Ishikawa (cell line): ENCODE data around the gene RPTOR.

Source experiments
- CEBPB ChIP-seq: IDR thresholded peaks from 2 replicates; pipeline ENCODE4 v1.6.1; 2012
- CREB1 ChIP-seq: IDR thresholded peaks from 2 replicates; pipeline ENCODE4 v1.6.1; 2012; ENCODE audit warnings: low read depth
- EGR1 ChIP-seq: IDR thresholded peaks from 2 replicates; pipeline ENCODE4 v1.6.1; 2012
- EP300 ChIP-seq: IDR thresholded peaks from 2 replicates; pipeline ENCODE4 v1.6.1; 2012; ENCODE audit warnings: borderline replicate concordance
- FOXM1 ChIP-seq: IDR thresholded peaks from 2 replicates; pipeline ENCODE4 v1.6.1; 2012; ENCODE audit warnings: low read depth, borderline replicate concordance
- NFIC ChIP-seq: IDR thresholded peaks from 2 replicates; pipeline ENCODE4 v1.6.1; 2012
- RAD21 ChIP-seq: IDR thresholded peaks from 2 replicates; pipeline ENCODE4 v1.6.1; 2012; ENCODE audit warnings: low read depth
- YY1 ChIP-seq: IDR thresholded peaks from 2 replicates; pipeline ENCODE4 v1.6.1; 2012; ENCODE audit warnings: low read depth
- ZBTB7A ChIP-seq: IDR thresholded peaks from 2 replicates; pipeline ENCODE4 v1.6.1; 2012; ENCODE audit warnings: low read depth
- TF ChIP-seq, protein P1 (sequence below): IDR thresholded peaks from 2 replicates; pipeline ENCODE4 v1.6.1; 2012
- TF ChIP-seq, protein P2 (sequence below): IDR thresholded peaks from 2 replicates; pipeline ENCODE4 v1.6.1; 2012; ENCODE audit warnings: low read depth, mild to moderate bottlenecking
- TF ChIP-seq, protein P3 (sequence below): IDR thresholded peaks from 2 replicates; pipeline ENCODE4 v1.6.1; 2012

DNA sequence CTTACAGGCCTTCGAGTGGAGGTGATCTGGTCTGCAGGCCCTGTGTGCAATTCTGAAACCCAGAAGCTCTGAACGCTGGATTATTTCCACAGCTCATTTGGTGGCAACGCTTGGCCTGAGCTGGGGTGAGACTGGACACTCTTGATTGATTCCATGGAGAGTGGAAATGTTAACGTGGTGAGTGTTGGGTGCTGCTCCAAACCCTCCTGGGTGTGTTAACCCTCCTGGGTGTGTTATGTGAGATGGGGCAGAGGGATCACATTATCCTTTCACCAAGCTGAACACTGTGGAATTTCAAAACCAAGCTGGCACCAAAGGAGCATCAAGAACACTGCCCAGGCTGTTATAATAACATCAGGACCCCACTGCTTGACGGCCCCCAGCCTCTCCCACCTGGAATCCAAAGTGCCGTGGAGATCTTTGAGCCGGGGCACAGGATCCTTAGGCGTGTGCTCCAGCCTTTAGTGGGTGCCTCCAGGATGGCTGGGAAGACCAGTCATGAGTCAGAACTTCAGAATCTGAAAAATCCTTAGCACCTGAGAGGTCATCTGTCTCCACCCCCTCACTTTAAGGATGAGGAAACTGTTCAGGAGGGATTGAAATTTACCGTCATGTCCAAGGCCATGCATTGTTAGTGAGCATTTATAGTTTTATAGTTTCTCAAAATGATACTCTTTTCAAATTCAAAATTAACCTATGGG, 75.0 kb downstream of the RPTOR start:
- TF ChIP-seq CREB1 (no peak), RAD21 (no peak), FOXM1 (no peak), ZBTB7A (no peak), EP300 (no peak), NFIC (no peak), EGR1 (peak; percentile 72; the same call in 1 of the 2 replicates), CEBPB (0 out of 2 replicates have a peak, but pooled peaks have one; percentile 23), YY1 (no peak)
- TF ChIP-seq, protein P1, sequence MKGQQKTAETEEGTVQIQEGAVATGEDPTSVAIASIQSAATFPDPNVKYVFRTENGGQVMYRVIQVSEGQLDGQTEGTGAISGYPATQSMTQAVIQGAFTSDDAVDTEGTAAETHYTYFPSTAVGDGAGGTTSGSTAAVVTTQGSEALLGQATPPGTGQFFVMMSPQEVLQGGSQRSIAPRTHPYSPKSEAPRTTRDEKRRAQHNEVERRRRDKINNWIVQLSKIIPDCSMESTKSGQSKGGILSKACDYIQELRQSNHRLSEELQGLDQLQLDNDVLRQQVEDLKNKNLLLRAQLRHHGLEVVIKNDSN = no peak
- TF ChIP-seq, protein P2, sequence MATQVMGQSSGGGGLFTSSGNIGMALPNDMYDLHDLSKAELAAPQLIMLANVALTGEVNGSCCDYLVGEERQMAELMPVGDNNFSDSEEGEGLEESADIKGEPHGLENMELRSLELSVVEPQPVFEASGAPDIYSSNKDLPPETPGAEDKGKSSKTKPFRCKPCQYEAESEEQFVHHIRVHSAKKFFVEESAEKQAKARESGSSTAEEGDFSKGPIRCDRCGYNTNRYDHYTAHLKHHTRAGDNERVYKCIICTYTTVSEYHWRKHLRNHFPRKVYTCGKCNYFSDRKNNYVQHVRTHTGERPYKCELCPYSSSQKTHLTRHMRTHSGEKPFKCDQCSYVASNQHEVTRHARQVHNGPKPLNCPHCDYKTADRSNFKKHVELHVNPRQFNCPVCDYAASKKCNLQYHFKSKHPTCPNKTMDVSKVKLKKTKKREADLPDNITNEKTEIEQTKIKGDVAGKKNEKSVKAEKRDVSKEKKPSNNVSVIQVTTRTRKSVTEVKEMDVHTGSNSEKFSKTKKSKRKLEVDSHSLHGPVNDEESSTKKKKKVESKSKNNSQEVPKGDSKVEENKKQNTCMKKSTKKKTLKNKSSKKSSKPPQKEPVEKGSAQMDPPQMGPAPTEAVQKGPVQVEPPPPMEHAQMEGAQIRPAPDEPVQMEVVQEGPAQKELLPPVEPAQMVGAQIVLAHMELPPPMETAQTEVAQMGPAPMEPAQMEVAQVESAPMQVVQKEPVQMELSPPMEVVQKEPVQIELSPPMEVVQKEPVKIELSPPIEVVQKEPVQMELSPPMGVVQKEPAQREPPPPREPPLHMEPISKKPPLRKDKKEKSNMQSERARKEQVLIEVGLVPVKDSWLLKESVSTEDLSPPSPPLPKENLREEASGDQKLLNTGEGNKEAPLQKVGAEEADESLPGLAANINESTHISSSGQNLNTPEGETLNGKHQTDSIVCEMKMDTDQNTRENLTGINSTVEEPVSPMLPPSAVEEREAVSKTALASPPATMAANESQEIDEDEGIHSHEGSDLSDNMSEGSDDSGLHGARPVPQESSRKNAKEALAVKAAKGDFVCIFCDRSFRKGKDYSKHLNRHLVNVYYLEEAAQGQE = no peak
- TF ChIP-seq, protein P3, sequence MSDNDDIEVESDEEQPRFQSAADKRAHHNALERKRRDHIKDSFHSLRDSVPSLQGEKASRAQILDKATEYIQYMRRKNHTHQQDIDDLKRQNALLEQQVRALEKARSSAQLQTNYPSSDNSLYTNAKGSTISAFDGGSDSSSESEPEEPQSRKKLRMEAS = 0 out of 2 replicates have a peak, but pooled peaks have one; percentile 13
